ENCODE measurements around the gene THSD7A. TPM values are rescaled to one million over a fixed set of nuclear protein-coding genes. Genes with fewer than 3 reads are reported as not detected.

The THSD7A gene
- total and polyA plus RNA-seq, 2 of the 4 experiments (the other 2 are of a cell fraction) = 0.02 to 0.18 TPM

DNA sequence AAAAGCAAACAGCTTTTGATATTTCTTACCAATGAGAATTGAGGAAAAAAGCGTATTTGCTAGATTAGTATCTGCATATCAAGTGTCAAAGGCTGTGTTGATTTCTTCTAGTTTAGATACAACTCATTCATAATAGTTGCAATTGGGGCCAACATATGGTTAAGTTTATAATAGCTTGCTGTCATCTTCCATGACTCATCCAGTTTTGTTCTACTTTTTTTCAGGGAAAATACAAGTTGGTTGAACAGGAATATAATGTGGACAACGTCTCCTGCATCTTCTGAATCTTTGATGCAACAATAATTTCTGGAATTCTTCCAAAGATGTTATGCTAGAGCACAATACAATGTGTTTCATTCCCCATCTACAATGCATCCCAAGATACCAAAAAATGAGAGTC, 182.0 kb downstream of the THSD7A start:
- WGBS, 2 experiments (ENCODE audit: extremely low coverage in 2 of 2, insufficient read length in 1 of 2) = no CpG with 5 or more reads among the region's 2 CpGs
- no TSS peak for BruUV-seq (replicated peaks)
- no peaks in the 10 kb centered on the region for H3K27me3 ChIP-seq (ENCODE audit: control insufficient read depth, insufficient read depth, low read length)
- no peak overlapping the region for H3K4me2 ChIP-seq (ENCODE audit: low read depth, low read length)
- no peaks in the 10 kb centered on the region for H3K9me1 ChIP-seq (ENCODE audit: insufficient read depth, low read length)
- in situ Hi-C loops (cut with MboI; ENCODE audit: low sequenced_read_pairs) (no loop called here), intact Hi-C loops (cut with micrococcal nuclease) (no loop called here), dilution Hi-C loops (cut with HindIII; ENCODE audit: low sequenced_read_pairs, unreplicated experiment) (no loop called here)
- no peak overlapping the region for H2AFZ ChIP-seq (replicated peaks; ENCODE audit: low read length, poor library complexity)
- H2BK20ac ChIP-seq (ENCODE audit: low read depth, low read length) = no peak overlapping the region
- ATAC-seq (ENCODE audit: low read depth) (no peak), DNase-seq (no peak)
- H4K8ac ChIP-seq (ENCODE audit: low read depth in 2 of 2, low read length in 2 of 2) = no peak overlapping the region
- CTCF ChIA-PET = no interaction called here
- H2BK5ac ChIP-seq (ENCODE audit: low read depth, low read length, poor library complexity, severe bottlenecking) = no peak overlapping the region
- H3K36me3 ChIP-seq (ENCODE audit: control insufficient read depth, insufficient read depth, low read length) = no peaks in the 10 kb centered on the region
- no peak overlapping the region for H3K4me3 ChIP-seq (ENCODE audit: insufficient read depth, low read depth, low read length)
- no peak overlapping the region for H2AK5ac ChIP-seq (ENCODE audit: low read depth, low read length)
- H3K9ac ChIP-seq (ENCODE audit: low read depth, low read length) = no peak overlapping the region
- no peak overlapping the region for H3K23ac ChIP-seq (ENCODE audit: low read depth, low read length)
- H2BK15ac ChIP-seq (ENCODE audit: low read depth, low read length) = no peak overlapping the region
- no peak overlapping the region for H3K27ac ChIP-seq (ENCODE audit: insufficient read depth, low read length)
- no peak overlapping the region for H3K18ac ChIP-seq (ENCODE audit: low read depth, low read length)
- H3K14ac ChIP-seq (replicated peaks; ENCODE audit: low read depth, low read length) = no peak overlapping the region
- no peaks in the 10 kb centered on the region for H3K9me3 ChIP-seq (ENCODE audit: control insufficient read depth, insufficient read depth, low read length)
- POLR2A ChIA-PET (ENCODE audit: unreplicated experiment) = interaction anchor here (0.6 kb wide), 1 partner anchor 44 kb away, joined by 4 read pairs; no protein-coding TSS in a partner anchor
- no peak overlapping the region for H3K4ac ChIP-seq (ENCODE audit: low read depth, low read length)
- H2AK9ac ChIP-seq (replicated peaks; ENCODE audit: low read depth, low read length, poor library complexity) = no peak overlapping the region
- no peak overlapping the region for H2BK120ac ChIP-seq (ENCODE audit: low read depth, low read length)
- no peaks in the 10 kb centered on the region for H4K20me1 ChIP-seq (ENCODE audit: insufficient read depth, low read length)
- no peaks in the 10 kb centered on the region for H3K4me1 ChIP-seq (ENCODE audit: control insufficient read depth, insufficient read depth, low read length)
- no peak overlapping the region for H4K91ac ChIP-seq (ENCODE audit: insufficient read depth, low read depth, low read length)
- no peak overlapping the region for H3K56ac ChIP-seq (ENCODE audit: extremely low read depth, insufficient read depth, low read length)
- H4K5ac ChIP-seq (ENCODE audit: low read depth, low read length) = no peak overlapping the region
- H3K79me1 ChIP-seq (ENCODE audit: low read depth in 1 of 2, low read length in 2 of 2) = no peaks in the 10 kb centered on the region
- no peak for TF ChIP-seq BHLHE40 (IDR thresholded peaks at IDR 0.05; ENCODE audit: low read depth, low read length)
- TF ChIP-seq CHD1 (IDR thresholded peaks at IDR 0.05; ENCODE audit: low read depth, low read length) = no peak

All from IMR-90 (cell line).